ENCODE results near the gene ZNF823.

The ZNF823 gene

DNA sequence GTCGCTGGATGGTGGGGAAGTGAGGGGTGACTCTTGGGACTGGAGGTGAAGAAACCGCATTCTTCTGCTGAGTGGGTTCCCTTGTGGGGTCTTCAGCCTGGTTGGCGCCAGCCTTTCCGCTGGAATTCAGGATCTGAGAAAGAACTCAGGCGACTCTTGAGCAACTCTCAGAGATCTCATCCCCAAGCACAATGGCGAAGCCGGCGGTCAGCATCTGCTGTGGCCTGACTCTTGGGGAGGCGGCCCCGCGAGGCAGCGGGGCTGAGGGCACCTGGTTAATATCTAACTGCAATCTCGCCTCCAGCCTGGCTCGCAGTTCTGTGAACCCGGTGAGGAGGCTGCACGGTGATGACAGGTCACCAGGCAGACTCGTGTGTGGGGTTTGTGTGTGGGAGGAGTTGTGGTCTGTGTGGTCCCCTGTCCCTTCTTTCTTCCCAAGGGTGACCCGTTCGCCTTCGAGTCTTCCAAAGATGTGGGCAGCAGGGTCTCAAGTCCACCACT, 28.9 kb upstream of the ZNF823 start:
- no peaks in the 10 kb centered on the region for H3K27me3 ChIP-seq (ENCODE audit: low read depth, low read length)
- no peak for TF ChIP-seq EZH2phosphoT487 (IDR thresholded peaks at IDR 0.05; ENCODE audit: low read depth)
- TF ChIP-seq, protein P1, sequence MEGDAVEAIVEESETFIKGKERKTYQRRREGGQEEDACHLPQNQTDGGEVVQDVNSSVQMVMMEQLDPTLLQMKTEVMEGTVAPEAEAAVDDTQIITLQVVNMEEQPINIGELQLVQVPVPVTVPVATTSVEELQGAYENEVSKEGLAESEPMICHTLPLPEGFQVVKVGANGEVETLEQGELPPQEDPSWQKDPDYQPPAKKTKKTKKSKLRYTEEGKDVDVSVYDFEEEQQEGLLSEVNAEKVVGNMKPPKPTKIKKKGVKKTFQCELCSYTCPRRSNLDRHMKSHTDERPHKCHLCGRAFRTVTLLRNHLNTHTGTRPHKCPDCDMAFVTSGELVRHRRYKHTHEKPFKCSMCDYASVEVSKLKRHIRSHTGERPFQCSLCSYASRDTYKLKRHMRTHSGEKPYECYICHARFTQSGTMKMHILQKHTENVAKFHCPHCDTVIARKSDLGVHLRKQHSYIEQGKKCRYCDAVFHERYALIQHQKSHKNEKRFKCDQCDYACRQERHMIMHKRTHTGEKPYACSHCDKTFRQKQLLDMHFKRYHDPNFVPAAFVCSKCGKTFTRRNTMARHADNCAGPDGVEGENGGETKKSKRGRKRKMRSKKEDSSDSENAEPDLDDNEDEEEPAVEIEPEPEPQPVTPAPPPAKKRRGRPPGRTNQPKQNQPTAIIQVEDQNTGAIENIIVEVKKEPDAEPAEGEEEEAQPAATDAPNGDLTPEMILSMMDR (IDR thresholded peaks at IDR 0.05; ENCODE audit: low read depth, low read length): no peak
- peak overlapping the region; percentile 85 for H3K4me2 ChIP-seq (ENCODE audit: low read length)
- H3K4me3 ChIP-seq (ENCODE audit: low read length): peak overlapping the region; percentile 80
- peaks cover 15% of the 10 kb centered on the region for H3K9me3 ChIP-seq (ENCODE audit: insufficient read depth, low read length)
- peak overlapping the region; percentile 79 for H3K9ac ChIP-seq (ENCODE audit: low read length)
- H3K4me1 ChIP-seq (ENCODE audit: low read length): peaks cover 12% of the 10 kb centered on the region
- peak overlapping the region; percentile 60; the same call in 1 of the 2 replicates for H2AFZ ChIP-seq (ENCODE audit: low read depth, low read length)
- peak overlapping the region; percentile 36; the same call in 1 of the 2 replicates for H3K27ac ChIP-seq (ENCODE audit: low read length)
- H4K20me1 ChIP-seq (ENCODE audit: insufficient read depth, low read length): no peaks in the 10 kb centered on the region
- H3K36me3 ChIP-seq (replicated peaks; ENCODE audit: low read depth, low read length): peaks cover 26% of the 10 kb centered on the region
- H3K79me2 ChIP-seq (ENCODE audit: low read length): peaks cover 29% of the 10 kb centered on the region

DNA sequence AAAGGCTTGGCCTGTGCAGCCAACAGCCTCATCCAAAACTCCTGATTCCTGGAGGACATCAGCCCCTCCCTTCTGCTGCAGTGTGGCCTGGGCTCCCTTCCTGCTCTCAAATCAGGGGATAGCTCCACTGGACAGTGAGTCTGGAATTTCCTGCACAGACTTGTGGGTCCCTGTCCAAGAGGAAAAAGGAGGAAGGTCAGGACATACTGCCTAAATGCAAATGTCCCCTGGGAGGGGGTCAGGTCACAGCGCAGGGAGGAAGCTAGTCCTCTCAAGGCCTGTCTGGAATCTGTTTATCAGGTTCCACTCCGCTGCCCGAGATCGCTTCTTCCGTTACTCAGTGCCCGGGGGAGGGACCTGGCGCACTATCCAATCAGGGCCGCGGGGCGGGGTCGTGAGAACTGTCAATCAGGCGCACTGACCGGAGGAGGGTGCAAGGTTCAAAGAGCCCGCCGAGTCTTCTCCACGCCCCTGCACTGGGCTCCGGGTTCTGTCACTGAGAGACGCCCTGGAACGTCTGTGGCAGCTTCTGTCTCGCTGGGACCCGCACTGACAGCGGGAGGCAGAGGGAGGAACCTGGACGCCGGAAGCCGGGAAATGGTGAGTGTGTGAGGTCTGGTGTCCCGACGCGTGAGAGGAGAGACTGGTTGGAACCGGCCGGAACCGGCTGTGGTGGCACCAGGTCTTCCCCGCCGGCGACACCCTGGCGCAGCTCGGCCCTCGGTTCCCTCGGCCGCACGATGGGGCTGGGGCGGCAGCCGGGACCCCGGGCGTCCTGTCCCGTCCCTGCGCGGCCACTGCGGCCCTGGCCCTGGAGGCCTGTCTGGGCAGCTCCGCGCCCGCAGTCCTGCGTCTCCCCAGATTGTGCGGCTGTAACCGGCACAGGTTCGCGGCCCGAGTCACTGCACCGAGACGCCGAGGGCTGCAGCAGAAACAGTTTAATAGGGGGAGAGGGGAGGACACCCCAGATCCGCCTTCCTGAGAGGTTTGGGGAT, 28.1 kb upstream of the ZNF823 start, which contains the start of gene ZNF441:
ZNF441 (plus strand) TSS at position 404 of the 995 bp plus-strand sequence; CDS start at position 598, 194 bp downstream.
- peaks cover 29% of the 10 kb centered on the region for H3K79me2 ChIP-seq (ENCODE audit: low read length)
- H2AFZ ChIP-seq (ENCODE audit: low read depth, low read length): peak within 1 kb of the TSS; percentile 94
- peaks cover 15% of the 10 kb centered on the region for H3K9me3 ChIP-seq (ENCODE audit: insufficient read depth, low read length)
- H3K4me1 ChIP-seq (ENCODE audit: low read length): peaks cover 12% of the 10 kb centered on the region
- peak within 1 kb of the TSS; percentile 85 for H3K4me2 ChIP-seq (ENCODE audit: low read length)
- no peaks in the 10 kb centered on the region for H4K20me1 ChIP-seq (ENCODE audit: insufficient read depth, low read length)
- no peak for TF ChIP-seq EZH2phosphoT487 (IDR thresholded peaks at IDR 0.05; ENCODE audit: low read depth)
- TF ChIP-seq, protein P1 (IDR thresholded peaks at IDR 0.05; ENCODE audit: low read depth, low read length): no peak
- H3K4me3 ChIP-seq (ENCODE audit: low read length): peak within 1 kb of the TSS; percentile 80
- H3K9ac ChIP-seq (ENCODE audit: low read length): peak within 1 kb of the TSS; percentile 79
- peak within 1 kb of the TSS; percentile 36 for H3K27ac ChIP-seq (ENCODE audit: low read length)
- no peaks in the 10 kb centered on the region for H3K27me3 ChIP-seq (ENCODE audit: low read depth, low read length)
- H3K36me3 ChIP-seq (replicated peaks; ENCODE audit: low read depth, low read length): peaks cover 26% of the 10 kb centered on the region

DNA sequence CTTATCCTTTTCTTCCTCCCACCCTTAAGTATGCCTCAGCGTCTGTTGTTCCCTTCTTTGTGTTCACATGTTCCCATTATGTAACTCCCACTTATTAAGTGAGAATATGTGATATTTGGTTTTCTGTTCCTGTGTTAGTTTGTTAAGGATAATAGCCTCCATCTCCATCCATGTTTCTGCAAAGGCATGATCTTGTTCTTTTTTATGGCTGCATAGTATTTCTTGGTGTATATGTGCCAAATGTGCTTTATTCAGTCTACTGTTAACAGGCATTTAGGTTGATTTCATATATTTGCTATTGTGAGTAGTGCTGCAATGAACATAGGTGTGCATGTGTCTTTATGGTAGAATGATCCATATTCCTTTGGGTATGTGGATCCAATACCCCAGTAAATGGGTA, 24.9 kb upstream of the ZNF823 start:
- H2AFZ ChIP-seq (ENCODE audit: low read depth, low read length): no peak overlapping the region
- TF ChIP-seq EZH2phosphoT487 (IDR thresholded peaks at IDR 0.05; ENCODE audit: low read depth): no peak
- TF ChIP-seq, protein P1 (IDR thresholded peaks at IDR 0.05; ENCODE audit: low read depth, low read length): no peak
- H3K79me2 ChIP-seq (ENCODE audit: low read length): peaks cover 14% of the 10 kb centered on the region
- H3K4me1 ChIP-seq (ENCODE audit: low read length): peaks cover 12% of the 10 kb centered on the region
- H3K4me3 ChIP-seq (ENCODE audit: low read length): no peak overlapping the region
- H3K27ac ChIP-seq (ENCODE audit: low read length): no peak overlapping the region
- no peak overlapping the region for H3K4me2 ChIP-seq (ENCODE audit: low read length)
- no peaks in the 10 kb centered on the region; the same call in 1 of the 2 replicates for H3K9me3 ChIP-seq (ENCODE audit: insufficient read depth, low read length)
- peaks cover 3% of the 10 kb centered on the region for H3K36me3 ChIP-seq (replicated peaks; ENCODE audit: low read depth, low read length)
- no peak overlapping the region for H3K9ac ChIP-seq (ENCODE audit: low read length)
- H4K20me1 ChIP-seq (ENCODE audit: insufficient read depth, low read length): no peaks in the 10 kb centered on the region
- no peaks in the 10 kb centered on the region for H3K27me3 ChIP-seq (ENCODE audit: low read depth, low read length)

DNA sequence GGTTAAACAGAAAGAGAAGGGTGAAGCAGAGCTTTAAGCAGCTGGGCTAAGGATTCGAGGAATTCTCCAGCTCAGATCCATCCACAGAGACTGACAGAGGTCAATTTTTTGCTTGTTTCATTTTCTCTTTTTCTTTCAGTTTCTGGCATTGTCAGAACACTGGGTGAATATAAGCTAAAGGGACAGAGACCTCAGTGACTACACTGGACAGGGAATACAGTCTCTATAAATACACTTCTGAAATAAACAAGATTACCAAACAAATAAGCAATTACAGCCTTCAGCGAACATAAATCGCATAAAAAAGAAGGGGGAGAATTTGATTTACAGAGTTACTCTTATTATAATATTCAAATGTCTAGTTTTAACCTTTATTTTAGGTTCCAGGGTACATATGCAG, 24.4 kb upstream of the ZNF823 start:
- Histone ChIP-seq H3K27me3 (ENCODE audit: low read depth, low read length) (no peaks in the 10 kb centered on the region), H2AFZ (ENCODE audit: low read depth, low read length) (no peak overlapping the region), H3K4me2 (ENCODE audit: low read length) (no peak overlapping the region; the same call in 1 of the 2 replicates), H3K36me3 (replicated peaks; ENCODE audit: low read depth, low read length) (no peaks in the 10 kb centered on the region), H3K27ac (ENCODE audit: low read length) (no peak overlapping the region), H3K9me3 (ENCODE audit: insufficient read depth, low read length) (no peaks in the 10 kb centered on the region; the same call in 1 of the 2 replicates), H3K79me2 (ENCODE audit: low read length) (peaks cover 10% of the 10 kb centered on the region), H3K4me1 (ENCODE audit: low read length) (peaks cover 7% of the 10 kb centered on the region), H3K4me3 (ENCODE audit: low read length) (no peak overlapping the region), H4K20me1 (ENCODE audit: insufficient read depth, low read length) (no peaks in the 10 kb centered on the region), H3K9ac (ENCODE audit: low read length) (no peak overlapping the region)
- TF ChIP-seq, protein P1 (IDR thresholded peaks at IDR 0.05; ENCODE audit: low read depth, low read length): no peak
- TF ChIP-seq EZH2phosphoT487 (IDR thresholded peaks at IDR 0.05; ENCODE audit: low read depth): no peak

All from OCI-LY3 (cell line).